8988T (cell line): Measurements from ENCODE around the gene FTO.

Experiments used
- DNase-seq: peaks from one replicate; pipeline ENCODE4 v3.0.0; 2011

Gene FTO

DNA sequence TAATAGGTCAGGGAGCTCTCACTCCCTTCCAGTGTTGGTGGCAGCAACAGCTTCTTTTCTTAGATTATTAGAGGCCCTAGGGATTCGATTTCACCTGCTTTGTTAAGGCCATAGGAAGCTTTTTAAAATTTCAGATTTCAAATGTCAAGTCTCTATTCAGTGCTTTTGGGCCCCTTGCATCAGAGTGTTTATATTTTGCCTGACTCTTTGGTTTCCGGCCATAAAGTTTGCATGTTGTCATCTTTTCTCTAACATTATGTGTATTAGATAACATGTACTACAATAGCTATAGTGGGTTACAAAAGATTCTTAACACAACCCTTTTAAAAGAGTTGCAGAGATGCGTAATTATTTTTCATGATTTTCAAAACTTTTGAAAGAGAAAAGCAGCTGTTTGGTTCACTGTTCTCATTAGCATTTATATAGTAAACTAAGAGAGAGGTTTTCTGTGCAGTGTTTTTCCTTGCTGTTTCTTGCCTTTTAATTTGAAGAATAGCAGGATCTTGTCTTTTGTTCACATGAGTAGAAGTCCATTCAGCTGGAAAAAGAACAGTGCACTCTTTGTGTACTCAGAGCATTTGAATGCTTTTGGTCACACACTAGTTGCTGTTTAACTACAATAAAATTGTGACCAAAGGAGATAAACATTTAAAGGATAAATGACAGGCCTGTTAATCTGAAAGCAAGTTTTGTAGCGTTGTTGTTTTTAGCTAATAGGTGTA, 52.5 kb downstream of the FTO start:
- no peak for DNase-seq

DNA sequence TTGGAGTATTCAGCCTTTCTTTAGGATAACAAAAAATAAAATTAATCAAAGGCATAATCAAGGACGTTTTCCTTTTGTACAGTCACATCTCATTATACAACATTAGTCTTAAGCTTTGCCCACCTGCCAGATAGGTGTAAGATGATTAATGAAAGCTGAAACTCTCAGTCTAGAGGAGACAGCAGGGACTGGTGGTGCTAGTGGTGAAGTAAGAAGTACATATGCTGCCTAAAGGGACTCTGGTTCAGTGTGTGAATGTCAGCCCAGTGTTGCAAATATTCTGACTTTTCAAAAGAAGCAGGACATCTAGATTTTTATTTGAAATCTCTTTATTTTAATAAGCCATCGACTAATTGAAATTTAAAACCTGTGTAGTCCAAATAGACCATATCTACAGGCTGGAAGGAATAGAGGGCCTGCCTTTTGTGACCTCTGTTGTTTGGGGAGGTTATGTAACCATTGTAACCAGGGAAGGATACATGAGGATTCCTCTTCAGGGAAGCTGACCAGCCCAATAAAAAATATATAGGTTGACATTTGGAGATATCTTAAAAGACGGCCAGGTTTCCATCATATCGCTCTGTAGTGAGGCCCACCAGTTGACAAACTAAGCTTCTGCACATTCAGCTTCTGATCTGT, 54.1 kb downstream of the FTO start:
- DNase-seq: no peak

DNA sequence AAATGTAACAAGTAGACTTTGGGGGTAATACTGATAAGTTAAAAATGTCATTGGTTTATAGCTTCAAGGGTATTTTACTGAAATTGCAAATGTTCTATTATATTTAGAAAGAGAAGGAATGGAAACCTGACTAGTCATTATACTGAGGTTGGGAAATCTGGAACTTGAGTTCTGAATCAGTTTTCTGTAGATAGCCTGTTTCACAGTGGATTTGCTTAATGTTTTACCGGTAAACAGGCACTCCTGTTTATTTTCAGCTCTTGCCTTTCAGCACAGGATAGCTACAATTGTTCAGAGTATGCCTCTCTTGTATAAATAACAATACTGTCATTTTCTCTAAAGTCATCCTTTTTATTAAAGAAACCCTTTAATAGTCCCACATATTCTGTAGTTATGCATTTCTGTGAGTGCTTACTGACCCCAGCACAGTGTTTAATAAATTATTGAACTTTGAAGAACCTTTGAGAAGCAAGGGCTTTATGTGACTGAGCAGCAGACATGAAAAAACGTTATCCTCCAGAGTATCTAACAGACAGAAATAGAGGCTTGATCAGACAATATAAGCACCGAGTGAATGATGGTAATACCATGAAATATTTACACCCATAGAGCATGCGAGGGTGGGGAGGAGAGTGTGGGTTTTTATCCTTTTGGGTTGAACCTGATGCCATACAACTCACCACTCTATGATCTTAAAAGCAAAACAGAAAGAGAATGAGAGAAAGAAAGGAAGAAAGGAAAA, 58.2 kb downstream of the FTO start:
- no peak for DNase-seq

DNA sequence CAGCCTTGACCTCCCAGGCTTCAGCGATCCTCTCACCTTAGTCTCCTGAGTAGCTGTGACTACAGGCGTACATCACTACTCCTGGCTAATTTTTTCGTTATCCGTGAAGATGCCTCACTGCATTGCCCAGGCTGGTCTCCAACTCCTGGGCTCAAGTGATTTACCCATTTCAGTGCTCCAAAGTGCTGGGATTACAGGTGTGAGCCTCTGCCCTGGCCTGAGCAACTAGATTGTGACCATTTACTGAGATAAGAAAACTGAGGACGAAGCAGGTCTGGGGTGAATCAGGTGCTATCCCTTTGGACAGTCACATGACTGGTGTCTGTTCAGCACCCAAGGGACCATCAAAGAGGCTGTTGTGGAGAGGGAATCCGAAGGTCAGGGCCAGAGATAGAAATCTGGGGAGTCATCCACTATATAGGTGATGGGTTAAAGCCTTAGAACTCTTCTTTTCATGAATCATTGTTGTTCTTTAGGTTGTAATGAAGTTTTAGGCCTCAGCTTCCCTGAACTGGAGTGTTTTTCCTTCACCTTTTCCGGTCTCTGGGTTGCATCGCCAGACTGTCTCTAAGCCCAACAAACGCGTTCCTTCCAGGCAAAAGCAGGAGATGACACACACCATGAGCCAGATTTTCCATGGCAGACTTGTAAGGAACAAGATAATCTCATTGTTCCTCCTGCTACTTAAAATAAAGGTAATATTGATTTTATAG, 62.5 kb downstream of the FTO start:
- no peak for DNase-seq

DNA sequence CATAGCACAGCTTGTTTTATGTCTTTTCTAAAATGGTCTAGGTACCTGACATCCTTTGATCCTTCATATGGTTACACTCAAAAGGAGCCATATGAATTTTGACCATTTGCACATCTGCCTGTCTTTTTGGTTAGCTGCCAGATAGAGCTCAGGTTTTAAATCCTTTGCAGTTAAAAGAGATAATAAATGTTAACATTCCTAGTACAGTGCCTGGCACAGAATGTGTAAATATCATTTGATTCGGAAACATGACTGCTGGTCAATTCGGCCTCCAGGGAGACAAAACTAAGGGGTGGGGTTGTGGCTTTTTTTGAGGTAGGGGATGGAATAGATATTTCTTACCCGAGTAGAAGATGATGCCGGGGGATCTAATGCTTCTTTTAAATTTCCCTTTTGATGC, 64.2 kb downstream of the FTO start:
- no peak for DNase-seq

DNA sequence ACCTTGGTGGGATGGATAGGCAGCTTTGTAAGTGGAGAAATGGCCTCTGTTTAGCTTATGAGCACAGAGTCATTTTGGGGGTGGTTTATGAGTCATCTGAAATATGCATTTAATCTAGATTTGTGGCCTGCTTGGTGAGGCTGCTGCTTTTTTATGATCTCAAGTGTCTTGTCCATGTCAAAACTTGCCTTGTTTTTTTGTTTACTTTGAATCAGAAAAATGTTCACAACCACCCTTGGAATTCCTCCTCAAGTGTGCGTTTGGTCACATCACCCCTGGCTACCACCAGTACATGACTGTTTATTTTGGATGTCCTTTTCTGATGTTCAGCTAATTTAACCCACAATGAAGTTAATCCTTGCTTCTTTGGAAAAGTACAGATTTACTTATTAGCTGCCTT, 64.6 kb downstream of the FTO start:
- no peak for DNase-seq

DNA sequence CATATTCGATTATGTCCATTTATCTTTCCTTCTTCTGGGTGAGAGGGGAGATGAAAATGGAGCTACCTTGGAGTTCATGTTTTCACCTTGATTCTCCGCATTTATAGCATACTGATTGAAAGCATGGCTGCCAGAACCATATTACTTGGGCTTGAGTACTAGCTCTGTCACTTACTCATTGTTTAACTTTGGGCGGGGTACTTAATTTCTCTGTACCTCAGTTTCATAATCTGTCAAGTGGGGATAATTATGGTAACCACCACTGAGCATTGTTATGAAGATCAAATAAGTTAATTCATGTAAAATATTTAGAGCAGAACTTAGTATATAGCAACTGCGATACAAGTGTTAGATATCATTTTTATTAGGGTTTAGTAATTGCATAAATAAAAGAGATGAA, 65.2 kb downstream of the FTO start:
- no peak for DNase-seq

DNA sequence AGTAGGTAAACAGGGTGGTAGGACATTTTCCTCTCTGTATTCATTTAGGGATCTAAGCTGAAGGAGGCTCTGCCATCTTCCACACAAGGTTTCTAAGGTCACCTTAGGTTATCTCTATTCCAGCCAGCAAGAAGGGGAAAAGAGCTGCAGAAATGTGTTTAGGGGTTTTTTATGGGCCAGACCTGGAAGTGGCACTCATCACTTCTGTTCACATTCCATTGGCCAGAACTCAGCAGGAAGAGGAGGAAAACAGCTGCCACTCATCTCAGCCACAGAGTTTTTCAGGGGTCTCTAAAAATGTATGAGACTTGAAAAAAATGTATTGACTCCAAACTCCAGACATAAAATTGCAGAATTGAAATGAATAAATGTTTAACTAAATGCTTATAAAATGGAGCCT, 65.8 kb downstream of the FTO start:
- no peak for DNase-seq

DNA sequence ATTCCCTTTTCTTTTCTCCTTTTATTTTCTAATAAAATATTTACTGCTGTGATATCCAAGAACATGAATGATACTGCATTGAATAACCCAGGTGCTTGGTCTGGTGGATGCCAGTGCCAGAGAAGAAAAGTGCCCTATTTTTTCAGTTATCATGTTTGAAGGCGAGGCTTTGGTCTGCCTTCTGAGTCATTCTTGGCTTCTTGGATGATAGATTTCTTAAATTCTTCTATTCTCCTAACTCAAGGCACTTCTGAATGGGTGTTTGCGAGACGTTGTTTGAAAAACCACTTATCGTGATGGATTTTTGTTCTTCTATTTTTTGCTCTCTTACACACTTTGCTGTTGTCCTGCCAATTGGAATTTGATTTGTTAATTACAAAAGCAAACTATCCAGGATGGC, 66.7 kb downstream of the FTO start:
- no peak for DNase-seq

DNA sequence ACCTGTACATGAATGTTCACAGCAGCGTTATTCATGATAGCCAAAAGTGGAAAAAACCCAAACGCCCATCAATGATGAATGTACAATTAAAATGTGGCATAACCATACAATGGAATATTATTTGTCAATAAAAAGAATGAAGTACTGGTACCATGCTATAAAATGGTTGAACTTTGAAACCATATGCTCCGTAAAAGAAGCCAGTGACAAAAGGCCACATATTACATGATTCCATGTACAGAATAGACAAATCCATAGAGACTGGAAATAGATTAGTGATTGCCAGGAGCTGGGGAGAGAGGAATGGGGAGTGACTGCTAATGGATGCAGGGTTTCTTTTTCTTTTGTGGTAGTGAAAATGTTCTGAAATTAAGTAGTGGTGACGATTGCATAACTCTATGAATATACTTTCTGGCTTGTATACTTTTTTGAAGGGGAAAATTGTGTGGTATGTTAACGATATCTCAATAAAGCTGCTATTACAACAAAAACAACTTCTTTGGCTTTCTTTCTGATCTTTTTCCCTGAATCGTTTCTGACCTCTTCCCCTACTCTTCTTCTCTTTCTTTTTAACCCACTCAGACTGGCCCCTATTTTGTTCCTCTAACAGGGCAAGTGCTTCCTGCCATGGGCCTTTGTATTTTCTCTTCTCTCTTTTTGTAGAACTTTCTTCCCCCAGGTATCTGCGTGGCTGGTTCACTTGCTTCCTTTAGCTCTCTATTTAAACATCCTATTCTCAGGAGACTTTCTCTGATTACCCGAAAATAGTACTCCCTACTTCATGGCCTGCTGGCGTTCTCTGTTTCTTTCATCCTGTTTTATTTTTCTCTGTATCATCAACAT, 67.9 kb downstream of the FTO start:
- DNase-seq: no peak

DNA sequence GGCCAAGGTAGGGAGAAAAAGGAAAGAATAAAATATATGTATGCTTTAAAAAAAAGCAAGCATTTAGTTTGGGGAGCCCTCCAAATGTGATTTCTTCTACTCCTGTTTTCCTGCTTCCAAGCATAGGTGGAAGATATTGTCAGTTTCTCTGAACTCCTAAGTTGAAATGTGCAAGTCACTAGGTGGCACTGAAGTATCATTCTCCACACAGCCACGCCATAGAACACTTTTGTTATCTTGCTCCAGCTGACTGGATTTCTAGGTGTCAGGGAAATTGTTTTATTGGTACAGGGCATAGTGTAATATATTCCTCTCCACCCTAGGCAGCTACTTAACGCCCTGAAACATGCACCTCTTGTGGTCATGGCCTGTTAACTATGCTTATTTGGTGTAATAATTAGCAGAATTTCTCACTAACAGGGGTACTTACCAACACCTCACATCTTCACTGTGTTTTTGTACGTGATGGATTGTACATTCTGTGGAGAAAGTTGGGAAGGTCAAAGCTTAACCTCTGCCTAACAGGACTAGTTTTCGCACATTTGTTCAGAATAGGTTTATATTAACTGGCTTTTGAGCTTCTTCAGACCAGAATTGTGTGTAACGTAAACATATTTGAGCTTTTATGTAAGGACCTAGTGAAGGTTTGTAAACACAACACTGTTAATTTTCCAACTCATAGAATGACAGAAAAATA, 69.3 kb downstream of the FTO start:
- no peak for DNase-seq

DNA sequence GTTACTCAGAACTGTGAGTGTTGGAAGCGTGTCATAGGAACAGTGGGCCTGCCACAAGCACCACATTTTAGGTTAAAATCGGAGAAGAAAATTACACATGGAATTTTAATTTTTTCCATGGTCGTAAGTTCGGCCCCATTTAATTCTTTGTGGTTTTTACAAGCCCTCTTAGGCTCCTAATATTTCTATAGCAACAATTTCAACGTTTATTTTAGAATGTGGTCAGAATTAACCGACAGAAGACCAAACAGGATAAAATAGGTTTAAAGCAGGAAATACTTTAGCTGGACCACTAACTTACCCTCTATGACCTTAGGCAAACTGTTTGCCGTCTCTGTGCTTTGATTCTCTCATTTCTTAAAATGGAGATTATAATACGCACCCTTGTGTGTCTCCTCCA, 69.9 kb downstream of the FTO start:
- DNase-seq: no peak

DNA sequence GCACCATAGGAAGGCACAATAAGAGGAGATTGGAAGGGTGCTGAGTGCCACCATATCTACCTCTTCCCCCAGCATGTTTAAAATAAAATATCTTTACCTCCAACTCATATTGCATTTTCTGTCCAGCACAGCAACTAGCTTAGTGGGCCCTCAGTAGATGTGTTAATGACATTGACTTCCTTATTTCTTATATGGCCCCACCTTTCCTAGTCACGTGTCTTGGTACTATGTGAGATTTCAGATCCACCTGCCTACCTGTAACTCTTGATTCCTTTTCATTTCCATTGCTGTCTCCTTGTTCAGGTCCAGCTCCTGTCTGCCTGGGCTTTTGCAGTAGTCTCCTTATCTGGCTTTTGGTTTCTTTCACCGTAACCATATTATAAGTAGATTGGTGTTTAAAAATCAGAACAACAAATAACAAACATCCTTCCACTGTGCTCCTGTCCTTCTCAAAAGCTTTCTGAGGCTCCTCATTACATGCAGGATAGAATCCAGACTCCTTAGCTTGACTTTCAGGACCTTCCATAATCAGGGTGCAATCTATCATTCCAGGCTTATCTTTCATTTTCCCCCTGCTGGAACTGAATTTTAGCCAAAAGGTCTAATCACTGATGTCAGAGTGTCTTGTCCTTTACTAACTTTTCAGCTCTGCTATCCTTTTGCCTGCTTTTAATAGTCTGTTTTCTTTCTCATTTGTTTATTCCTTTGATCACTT, 71.3 kb downstream of the FTO start:
- DNase-seq: no peak

DNA sequence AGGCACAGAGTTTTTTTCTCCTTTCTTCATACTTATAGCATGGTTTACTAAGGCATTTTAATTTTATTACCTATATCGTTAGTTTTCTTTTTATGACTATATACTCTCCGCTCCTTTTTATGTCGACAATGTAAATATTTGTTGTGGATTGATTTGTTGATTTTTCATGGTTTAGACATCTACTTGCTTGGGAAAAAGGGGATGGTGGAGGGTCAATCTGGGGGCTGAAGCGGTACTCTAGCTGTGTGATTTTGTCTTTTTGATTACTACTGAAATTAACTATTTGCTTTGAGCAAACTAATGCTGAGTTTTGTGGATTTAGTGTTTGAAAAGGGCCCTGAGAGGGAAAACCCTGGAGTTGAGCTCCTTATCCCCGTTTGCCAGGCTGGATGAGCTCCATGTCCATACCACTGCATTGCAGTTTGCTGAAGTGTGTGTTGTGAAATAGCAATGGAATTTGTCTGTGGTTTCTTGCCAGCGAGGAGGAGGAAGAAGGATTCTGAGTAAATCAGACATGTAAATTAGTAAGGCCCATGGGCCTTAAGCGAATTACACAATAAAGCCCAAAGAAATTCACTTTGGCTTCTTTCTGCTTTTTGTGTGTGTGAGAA, 72.0 kb downstream of the FTO start:
- DNase-seq: no peak

DNA sequence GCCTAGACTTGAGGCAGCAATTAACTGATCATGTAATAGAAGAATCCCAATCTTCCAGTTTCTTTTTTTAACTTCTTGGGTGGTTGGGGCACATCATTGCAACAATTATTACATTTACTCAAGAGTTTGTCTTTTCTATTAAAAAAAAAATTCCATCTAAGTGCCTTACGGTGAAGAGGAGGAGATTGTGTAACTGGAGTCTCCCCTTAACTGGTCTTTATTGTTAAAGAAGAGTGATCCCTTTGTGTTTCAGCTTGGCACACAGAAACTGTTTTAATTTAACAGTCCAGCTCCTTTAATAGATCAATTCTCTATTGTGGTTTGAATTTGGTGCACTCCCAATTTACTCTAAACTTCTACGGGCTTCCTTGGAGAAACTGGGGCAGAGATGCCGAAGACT, 75.2 kb downstream of the FTO start:
- DNase-seq: no peak

DNA sequence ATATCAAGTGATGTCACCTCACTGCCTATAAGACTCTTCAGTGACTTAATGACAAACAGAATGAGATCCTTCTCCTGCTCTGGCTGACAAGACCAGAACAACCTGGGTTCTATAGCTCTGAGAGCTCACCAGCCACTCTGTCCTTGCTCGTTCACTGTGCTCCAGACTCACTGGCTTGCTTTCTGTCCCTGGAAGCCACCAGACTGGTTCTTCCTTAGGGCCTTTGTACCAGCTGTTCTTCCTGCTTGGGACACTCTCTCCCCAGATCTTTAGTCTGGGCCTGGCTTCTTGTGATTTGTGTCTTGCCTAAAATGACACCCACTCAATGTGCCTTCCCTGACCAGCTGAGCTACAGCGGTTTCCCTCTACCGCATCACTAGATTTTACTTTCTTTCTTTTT, 76.1 kb downstream of the FTO start:
- no peak for DNase-seq

DNA sequence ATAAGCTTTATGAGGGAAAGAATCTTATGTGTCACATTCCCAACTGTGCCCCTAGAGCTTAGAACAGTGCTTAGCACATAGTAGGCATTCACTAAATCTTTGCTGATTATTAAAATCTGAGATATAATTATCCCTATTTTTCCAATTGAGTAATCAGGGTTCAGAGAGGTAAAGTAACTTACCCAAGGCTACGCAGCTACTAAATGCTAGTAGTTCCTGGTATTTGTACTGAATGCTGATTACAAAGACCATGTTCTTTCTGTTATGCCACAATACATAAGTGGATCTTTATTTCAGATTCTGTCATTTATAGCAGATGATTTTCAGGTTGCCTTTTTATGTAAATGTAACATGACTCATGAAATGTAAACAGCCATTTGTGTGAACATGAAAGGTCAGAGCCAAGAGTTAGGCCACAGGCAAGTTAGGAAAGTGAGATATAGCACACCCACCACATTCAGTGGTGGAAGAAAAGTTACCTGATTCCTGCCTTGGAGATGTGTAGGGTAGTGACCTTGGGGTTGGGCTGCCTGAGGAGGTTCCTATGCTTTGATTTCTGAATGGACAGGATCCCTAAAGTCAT, 77.2 kb downstream of the FTO start:
- no peak for DNase-seq

DNA sequence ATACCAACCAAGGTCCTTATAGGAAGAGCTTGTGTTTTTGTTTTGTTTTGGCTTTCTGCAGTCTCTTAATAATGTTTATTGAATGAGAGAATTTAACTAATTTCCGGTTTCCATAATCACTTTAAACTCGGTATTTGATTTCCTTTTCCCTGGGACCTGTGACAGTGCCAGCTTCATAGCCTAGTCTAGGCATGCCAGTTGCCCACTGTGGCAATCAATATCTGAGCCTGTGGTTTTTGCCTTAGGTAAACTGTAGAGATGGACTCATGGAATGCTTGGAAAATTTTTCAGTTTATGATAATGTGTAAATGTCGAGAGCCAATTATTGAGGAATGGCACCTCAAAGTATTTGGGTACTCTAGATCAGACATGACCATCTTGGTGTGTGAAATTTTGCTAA, 78.2 kb downstream of the FTO start:
- DNase-seq: no peak

DNA sequence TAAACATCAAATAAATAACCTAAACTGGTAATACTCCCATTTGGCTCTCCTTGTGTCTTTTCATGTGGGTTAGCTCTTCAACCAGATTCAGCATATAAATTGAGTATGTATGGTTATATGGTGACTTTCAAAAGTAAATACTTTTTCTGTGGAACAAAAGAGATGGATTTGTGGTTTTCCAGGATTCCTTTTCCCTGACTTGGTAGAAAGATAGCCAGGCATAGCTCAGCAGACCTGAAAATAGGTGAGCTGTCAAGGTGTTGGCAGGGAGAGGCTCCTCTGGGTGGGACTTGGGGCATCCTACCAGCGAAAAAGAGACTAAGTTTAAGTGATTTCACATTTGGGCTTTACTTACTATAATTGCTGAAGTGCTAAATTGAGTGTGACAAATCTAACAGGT, 80.3 kb downstream of the FTO start:
- DNase-seq: no peak

DNA sequence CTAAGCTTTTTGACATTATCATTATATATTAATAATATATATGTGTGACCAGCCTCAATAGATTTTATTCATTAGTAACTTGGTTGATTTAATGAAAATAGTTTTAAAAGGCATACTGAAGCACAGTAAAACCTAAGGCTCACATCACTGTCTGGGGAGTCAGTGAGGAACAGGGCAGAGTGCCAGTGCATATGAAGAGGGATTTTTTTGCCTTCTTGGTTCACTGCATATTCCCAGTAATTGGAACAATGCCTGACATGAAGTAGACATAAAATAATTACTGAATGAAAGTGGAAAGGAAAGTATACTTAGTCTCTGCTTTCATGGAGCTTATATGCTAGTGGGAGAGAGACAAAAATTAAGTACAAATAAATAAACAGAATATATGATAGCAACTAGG, 81.1 kb downstream of the FTO start:
- DNase-seq: no peak

DNA sequence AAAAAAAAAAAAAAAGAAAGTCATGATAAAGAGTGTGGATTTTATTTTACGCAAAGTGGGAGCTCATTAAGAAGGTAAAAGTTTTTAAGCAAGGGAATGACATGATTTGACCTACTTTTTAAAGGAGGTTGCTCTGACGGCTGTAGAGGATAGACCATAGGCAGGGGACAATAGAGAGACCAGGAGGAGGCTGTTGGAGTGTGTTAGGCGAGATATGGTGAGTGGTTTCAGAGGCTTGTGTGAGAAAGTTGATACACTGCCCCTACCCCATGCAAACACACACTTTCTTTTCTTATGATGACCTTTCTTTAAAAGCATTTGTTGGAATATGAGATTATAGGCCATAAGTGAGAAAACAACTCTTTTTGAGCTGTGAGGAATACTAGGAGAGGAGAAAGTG, 82.0 kb downstream of the FTO start:
- DNase-seq: no peak
